ENCODE measurements around the gene MTMR2.
A peak's percentile ranks its signal among the peaks of the same experiment; 100 is the strongest.
"Not testable (repeated sequence)": the region's sequence is repeated elsewhere in the genome, so short reads cannot be mapped to it uniquely, and the experiment has no call there.

Gene MTMR2

DNA sequence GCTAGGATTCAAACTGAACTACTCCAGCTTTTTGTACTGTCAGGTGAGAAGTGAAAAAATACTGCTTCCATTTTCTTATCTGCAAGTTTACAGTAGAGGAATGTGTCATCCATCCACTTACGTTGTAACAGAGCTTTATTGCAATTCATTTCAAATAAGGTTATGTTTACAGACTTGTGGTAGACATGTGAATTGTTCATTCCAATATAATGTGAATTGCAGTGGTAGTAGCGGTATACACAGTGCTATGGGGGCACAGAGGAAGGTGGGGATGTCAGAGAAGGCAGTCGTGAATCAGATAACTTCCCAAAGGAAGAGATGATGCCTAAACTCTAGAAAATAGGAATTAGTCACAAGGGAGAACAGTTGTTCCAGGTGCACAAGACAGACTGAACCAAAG lies 91.1 kb downstream of the MTMR2 start:
- Histone ChIP-seq H3K27ac (ENCODE audit: insufficient read depth in 1 of 2, low read depth in 1 of 2, low read length in 2 of 2, poor library complexity in 1 of 2, severe bottlenecking in 2 of 2) (no peak overlapping the region), H3K9me3 (ENCODE audit: control extremely low read depth in 1 of 5, control insufficient read depth in 4 of 5, insufficient read depth in 2 of 5, low read depth in 1 of 5, low read length in 4 of 5) (no peaks in the 10 kb centered on the region), H3K4me1 (ENCODE audit: control extremely low read depth in 1 of 4, control insufficient read depth in 4 of 4, insufficient read depth in 4 of 4, low read length in 3 of 4) (no peaks in the 10 kb centered on the region), H3K27me3 (replicated peaks in 2 of 5; ENCODE audit: control insufficient read depth in 4 of 5, insufficient read depth in 5 of 5, low read length in 4 of 5) (no peaks in the 10 kb centered on the region), H3K4me3 (ENCODE audit: control insufficient read depth in 1 of 7, extremely low read depth in 1 of 7, insufficient read depth in 4 of 7, low read depth in 2 of 7, low read length in 6 of 7) (no peak overlapping the region), H3K36me3 (ENCODE audit: control insufficient read depth in 4 of 4, insufficient read depth in 4 of 4, low read length in 3 of 4) (peaks cover 18 to 79% (median 43%) of the 10 kb centered on the region in 4 experiments)
- ChIA-PET POLR2A (no interaction called here), CTCF (interaction anchor here (0.9 to 1.9 kb wide), 3 partner anchors 9 to 561 kb away, joined by 3 to 10 read pairs (median 4); partner anchors contain the start of gene MAML2)
- DNase-seq = no peak
- 95% methylated on average over 2 of the region's 3 CpGs for WGBS (ENCODE audit: insufficient coverage)

DNA sequence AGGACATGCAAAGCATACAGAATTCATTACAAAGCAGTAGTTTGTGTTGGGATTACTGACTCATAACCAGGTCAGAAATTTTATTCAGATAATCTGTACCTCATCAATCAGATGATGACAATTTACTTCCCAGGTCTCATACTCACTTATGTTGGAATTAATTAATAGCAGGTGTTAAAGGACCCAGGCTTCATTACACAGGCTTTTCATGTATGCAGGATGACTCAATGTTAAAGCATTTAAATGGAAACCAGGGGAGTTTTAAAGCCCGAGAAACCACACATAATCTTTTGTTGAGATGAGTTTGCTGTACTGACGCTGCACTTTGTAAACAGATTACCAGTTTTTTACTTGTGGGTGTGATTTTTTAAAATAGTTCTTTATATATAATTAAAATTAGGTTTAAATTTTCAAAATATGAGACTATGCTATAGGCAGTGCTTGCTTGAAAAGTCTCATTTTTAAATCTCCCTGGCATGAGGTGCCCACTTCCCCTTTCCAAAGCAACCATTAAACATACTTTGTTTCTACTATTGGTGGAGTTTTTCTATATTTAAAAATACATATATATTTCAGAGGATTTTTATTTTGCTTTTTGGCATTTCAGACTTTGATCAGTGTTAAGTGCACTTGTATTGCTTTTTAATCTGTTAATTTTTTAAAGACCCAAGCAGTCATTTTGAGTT lies 92.6 kb downstream of the MTMR2 start:
- H3K4me1 ChIP-seq (ENCODE audit: control extremely low read depth in 1 of 4, control insufficient read depth in 4 of 4, insufficient read depth in 4 of 4, low read length in 3 of 4) = no peaks in the 10 kb centered on the region
- CTCF ChIA-PET = no interaction called here
- H3K27ac ChIP-seq (ENCODE audit: insufficient read depth in 1 of 2, low read depth in 1 of 2, low read length in 2 of 2, poor library complexity in 1 of 2, severe bottlenecking in 2 of 2) = no peak overlapping the region
- POLR2A ChIA-PET = no interaction called here
- DNase-seq = peak in 2 of 3 donors; percentile 18 to 20
- H3K4me3 ChIP-seq (ENCODE audit: control insufficient read depth in 1 of 7, extremely low read depth in 1 of 7, insufficient read depth in 4 of 7, low read depth in 2 of 7, low read length in 6 of 7) = no peak overlapping the region
- 100% methylated on average over 1 of the region's 2 CpGs for WGBS (ENCODE audit: insufficient coverage)
- no peaks in the 10 kb centered on the region for H3K27me3 ChIP-seq (replicated peaks in 2 of 5; ENCODE audit: control insufficient read depth in 4 of 5, insufficient read depth in 5 of 5, low read length in 4 of 5)
- H3K36me3 ChIP-seq (ENCODE audit: control insufficient read depth in 4 of 4, insufficient read depth in 4 of 4, low read length in 3 of 4) = peaks cover 17 to 74% (median 42%) of the 10 kb centered on the region in 4 experiments
- no peaks in the 10 kb centered on the region for H3K9me3 ChIP-seq (ENCODE audit: control extremely low read depth in 1 of 5, control insufficient read depth in 4 of 5, insufficient read depth in 2 of 5, low read depth in 1 of 5, low read length in 4 of 5)

DNA sequence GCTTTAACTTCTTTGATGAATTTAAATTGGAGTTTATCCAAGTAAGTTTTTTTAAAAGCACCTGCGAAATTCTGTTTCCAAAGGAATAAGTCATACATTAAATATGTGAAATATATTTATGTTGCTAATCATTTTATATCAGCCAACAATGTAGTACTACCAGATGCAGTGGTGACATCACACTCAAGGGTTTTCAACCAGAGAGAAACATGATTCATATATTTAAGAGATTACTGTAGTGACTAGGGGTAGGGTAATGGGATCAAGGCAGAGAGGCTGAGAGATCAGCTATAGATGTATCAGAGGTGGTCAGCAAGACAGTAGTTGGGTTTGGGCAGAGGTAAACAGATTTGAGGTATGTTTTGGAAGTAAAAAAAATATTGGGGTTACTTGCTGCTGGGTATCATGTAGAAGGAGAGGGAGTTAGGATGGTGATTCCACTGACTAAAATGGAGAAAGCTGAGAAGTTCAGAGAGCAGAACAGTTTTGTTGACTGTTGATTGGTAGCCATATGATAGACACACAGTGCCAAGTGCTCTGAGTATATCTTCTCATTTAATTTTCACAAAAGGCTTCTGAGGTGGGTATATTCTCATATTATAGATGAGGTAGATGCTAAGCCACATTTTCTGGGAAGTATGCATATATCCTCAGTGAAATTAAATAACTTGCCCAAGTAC lies 94.2 kb downstream of the MTMR2 start:
- Histone ChIP-seq H3K27ac (ENCODE audit: insufficient read depth in 1 of 2, low read depth in 1 of 2, low read length in 2 of 2, poor library complexity in 1 of 2, severe bottlenecking in 2 of 2) (no peak overlapping the region), H3K36me3 (ENCODE audit: control insufficient read depth in 4 of 4, insufficient read depth in 4 of 4, low read length in 3 of 4) (peaks cover 12 to 66% (median 42%) of the 10 kb centered on the region in 4 experiments), H3K4me1 (ENCODE audit: control extremely low read depth in 1 of 4, control insufficient read depth in 4 of 4, insufficient read depth in 4 of 4, low read length in 3 of 4) (no peaks in the 10 kb centered on the region), H3K9me3 (ENCODE audit: control extremely low read depth in 1 of 5, control insufficient read depth in 4 of 5, insufficient read depth in 2 of 5, low read depth in 1 of 5, low read length in 4 of 5) (no peaks in the 10 kb centered on the region), H3K4me3 (ENCODE audit: control insufficient read depth in 1 of 7, extremely low read depth in 1 of 7, insufficient read depth in 4 of 7, low read depth in 2 of 7, low read length in 6 of 7) (no peak overlapping the region), H3K27me3 (replicated peaks in 2 of 5; ENCODE audit: control insufficient read depth in 4 of 5, insufficient read depth in 5 of 5, low read length in 4 of 5) (no peaks in the 10 kb centered on the region)
- no peak for DNase-seq
- POLR2A ChIA-PET = no interaction called here
- no CpG with 5 or more reads among the region's 1 CpG for WGBS (ENCODE audit: insufficient coverage)
- CTCF ChIA-PET = interaction anchor here (1.0 to 1.5 kb wide), 2 partner anchors 513 to 633 kb away, joined by 3 to 4 read pairs; partner anchors contain the start of gene MAML2

DNA sequence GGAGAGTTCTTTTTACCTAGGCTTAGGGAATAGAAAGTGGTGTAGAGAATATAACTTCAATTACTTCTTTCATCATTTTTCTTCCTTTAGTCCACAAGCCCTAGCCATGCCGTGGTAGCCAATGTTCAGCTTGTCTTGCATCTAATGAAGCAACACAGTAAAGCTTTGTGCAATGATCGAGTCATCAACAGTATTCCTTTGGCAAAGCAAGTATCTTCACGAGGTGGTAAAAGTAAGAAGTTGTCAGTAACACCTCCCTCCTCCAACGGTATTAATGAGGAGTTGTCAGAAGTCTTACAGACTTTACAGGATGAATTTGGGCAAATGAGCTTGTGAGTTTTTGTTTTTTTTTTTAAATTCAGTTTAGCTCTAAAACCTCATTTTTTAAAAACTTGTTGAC lies 96.2 kb downstream of the MTMR2 start:
- no peak for DNase-seq
- 94% methylated on average over 3 of the region's 4 CpGs for WGBS (ENCODE audit: insufficient coverage)
- H3K27me3 ChIP-seq (replicated peaks in 2 of 5; ENCODE audit: control insufficient read depth in 4 of 5, insufficient read depth in 5 of 5, low read length in 4 of 5) = no peaks in the 10 kb centered on the region
- H3K36me3 ChIP-seq (ENCODE audit: control insufficient read depth in 4 of 4, insufficient read depth in 4 of 4, low read length in 3 of 4) = peaks cover 7 to 57% (median 40%) of the 10 kb centered on the region in 4 experiments
- H3K9me3 ChIP-seq (ENCODE audit: control extremely low read depth in 1 of 5, control insufficient read depth in 4 of 5, insufficient read depth in 2 of 5, low read depth in 1 of 5, low read length in 4 of 5) = no peaks in the 10 kb centered on the region
- POLR2A ChIA-PET = no interaction called here
- H3K27ac ChIP-seq (ENCODE audit: insufficient read depth in 1 of 2, low read depth in 1 of 2, low read length in 2 of 2, poor library complexity in 1 of 2, severe bottlenecking in 2 of 2) = no peak overlapping the region
- CTCF ChIA-PET = interaction anchor here (0.6 to 1.5 kb wide), 4 partner anchors 8 to 658 kb away, joined by 3 read pairs; partner anchors contain the start of gene MAML2
- H3K4me3 ChIP-seq (ENCODE audit: control insufficient read depth in 1 of 7, extremely low read depth in 1 of 7, insufficient read depth in 4 of 7, low read depth in 2 of 7, low read length in 6 of 7) = no peak overlapping the region
- H3K4me1 ChIP-seq (ENCODE audit: control extremely low read depth in 1 of 4, control insufficient read depth in 4 of 4, insufficient read depth in 4 of 4, low read length in 3 of 4) = no peaks in the 10 kb centered on the region

DNA sequence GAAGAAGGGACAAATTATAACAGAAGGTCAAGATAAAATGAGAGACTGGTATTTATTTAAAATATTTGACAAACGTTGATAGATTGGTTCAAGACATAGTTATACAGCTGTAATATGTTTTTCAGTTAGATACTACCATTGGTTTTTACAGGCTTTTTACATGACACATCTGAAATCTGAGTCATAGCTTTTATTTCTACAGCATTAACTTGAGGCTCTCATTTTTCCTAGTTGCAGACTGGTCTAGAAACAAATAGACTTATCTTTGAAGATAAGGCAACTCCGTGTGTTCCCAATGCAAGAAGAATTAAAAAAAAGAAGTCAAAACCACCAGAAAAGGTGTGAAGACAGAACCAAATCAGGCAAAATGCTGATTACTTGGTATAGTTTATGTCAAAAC lies 102.3 kb downstream of the MTMR2 start:
- H3K27ac ChIP-seq (ENCODE audit: insufficient read depth in 1 of 2, low read depth in 1 of 2, low read length in 2 of 2, poor library complexity in 1 of 2, severe bottlenecking in 2 of 2) = no peak overlapping the region
- no peak for DNase-seq
- H3K4me3 ChIP-seq (ENCODE audit: control insufficient read depth in 1 of 7, extremely low read depth in 1 of 7, insufficient read depth in 4 of 7, low read depth in 2 of 7, low read length in 6 of 7) = no peak overlapping the region
- H3K4me1 ChIP-seq (ENCODE audit: control extremely low read depth in 1 of 4, control insufficient read depth in 4 of 4, insufficient read depth in 4 of 4, low read length in 3 of 4) = no peaks in the 10 kb centered on the region
- 100% methylated on average over 1 of the region's 2 CpGs for whole genome bisulfite sequencing (ENCODE audit: insufficient coverage)
- peaks cover 12 to 55% (median 37%) of the 10 kb centered on the region in 4 experiments for H3K36me3 ChIP-seq (ENCODE audit: control insufficient read depth in 4 of 4, insufficient read depth in 4 of 4, low read length in 3 of 4)
- H3K9me3 ChIP-seq (ENCODE audit: control extremely low read depth in 1 of 5, control insufficient read depth in 4 of 5, insufficient read depth in 2 of 5, low read depth in 1 of 5, low read length in 4 of 5) = no peaks in the 10 kb centered on the region
- ChIA-PET CTCF (interaction anchor here (1.4 to 1.6 kb wide), 2 partner anchors 8 to 14 kb away, joined by 3 to 6 read pairs; no protein-coding TSS in a partner anchor), POLR2A (no interaction called here)
- no peaks in the 10 kb centered on the region for H3K27me3 ChIP-seq (replicated peaks in 2 of 5; ENCODE audit: control insufficient read depth in 4 of 5, insufficient read depth in 5 of 5, low read length in 4 of 5)

DNA sequence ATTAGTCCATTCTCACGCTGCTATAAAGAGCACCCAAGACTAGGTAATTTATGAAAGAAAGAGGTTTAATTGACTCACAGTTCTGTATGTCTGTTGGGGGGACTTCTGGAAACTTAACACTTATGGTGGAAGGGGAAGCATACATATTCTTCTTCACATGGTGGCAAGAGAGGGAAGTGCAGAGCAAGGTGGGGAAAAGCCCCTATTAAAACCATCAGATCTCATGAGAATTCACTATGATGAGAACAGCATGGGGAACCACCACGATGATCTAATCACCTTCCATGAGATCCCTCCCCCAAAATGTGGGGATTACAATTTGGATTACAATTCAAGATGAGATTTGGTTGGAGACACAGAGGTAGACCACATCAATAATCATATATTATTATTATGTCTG lies 107.9 kb downstream of the MTMR2 start:
- DNase-seq = peak in 2 of 3 donors; percentile 32 to 43
- Histone ChIP-seq H3K4me3 (ENCODE audit: control insufficient read depth in 1 of 7, extremely low read depth in 1 of 7, insufficient read depth in 4 of 7, low read depth in 2 of 7, low read length in 6 of 7) (no peak overlapping the region), H3K4me1 (ENCODE audit: control extremely low read depth in 1 of 4, control insufficient read depth in 4 of 4, insufficient read depth in 4 of 4, low read length in 3 of 4) (no peaks in the 10 kb centered on the region), H3K27me3 (replicated peaks in 2 of 5; ENCODE audit: control insufficient read depth in 4 of 5, insufficient read depth in 5 of 5, low read length in 4 of 5) (no peaks in the 10 kb centered on the region), H3K36me3 (ENCODE audit: control insufficient read depth in 4 of 4, insufficient read depth in 4 of 4, low read length in 3 of 4) (peaks cover 10 to 44% (median 19%) of the 10 kb centered on the region in 4 experiments), H3K9me3 (ENCODE audit: control extremely low read depth in 1 of 5, control insufficient read depth in 4 of 5, insufficient read depth in 2 of 5, low read depth in 1 of 5, low read length in 4 of 5) (no peaks in the 10 kb centered on the region), H3K27ac (ENCODE audit: insufficient read depth in 1 of 2, low read depth in 1 of 2, low read length in 2 of 2, poor library complexity in 1 of 2, severe bottlenecking in 2 of 2) (no peak overlapping the region)
- WGBS (ENCODE audit: insufficient coverage) = no CpG with 5 or more reads among the region's 2 CpGs
- POLR2A ChIA-PET = no interaction called here
- CTCF ChIA-PET = no interaction called here

DNA sequence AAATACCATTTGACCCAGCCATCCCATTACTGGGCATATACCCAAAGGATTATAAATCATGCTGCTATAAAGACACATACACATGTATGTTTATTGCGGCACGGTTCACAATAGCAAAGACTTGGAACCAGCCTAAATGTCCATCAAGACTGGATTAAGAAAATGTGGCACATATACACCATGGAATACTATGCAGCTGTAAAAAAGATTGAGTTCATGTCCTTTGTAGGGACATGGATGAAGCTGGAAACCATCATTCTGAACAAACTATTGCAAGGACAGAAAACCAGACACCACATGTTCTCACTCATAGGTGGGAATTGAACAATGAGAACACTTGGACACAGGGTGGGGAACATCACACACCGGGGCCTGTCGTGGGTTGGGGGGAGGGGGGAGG lies 112.9 kb downstream of the MTMR2 start:
- not testable (repeated sequence) for H3K9me3 ChIP-seq (ENCODE audit: control extremely low read depth in 1 of 5, control insufficient read depth in 4 of 5, insufficient read depth in 2 of 5, low read depth in 1 of 5, low read length in 4 of 5)

More for the DNA sequence above, 112.9 kb downstream of the MTMR2 start:
- H3K4me3 ChIP-seq (ENCODE audit: control insufficient read depth in 1 of 7, extremely low read depth in 1 of 7, insufficient read depth in 4 of 7, low read depth in 2 of 7, low read length in 6 of 7); CTCF ChIA-PET; POLR2A ChIA-PET; H3K4me1 ChIP-seq (ENCODE audit: control extremely low read depth in 1 of 4, control insufficient read depth in 4 of 4, insufficient read depth in 4 of 4, low read length in 3 of 4); H3K27me3 ChIP-seq (replicated peaks in 2 of 5; ENCODE audit: control insufficient read depth in 4 of 5, insufficient read depth in 5 of 5, low read length in 4 of 5); DNase-seq; H3K27ac ChIP-seq (ENCODE audit: insufficient read depth in 1 of 2, low read depth in 1 of 2, low read length in 2 of 2, poor library complexity in 1 of 2, severe bottlenecking in 2 of 2): not testable (repeated sequence)
- 100% methylated on average over 2 of the region's 4 CpGs for WGBS (ENCODE audit: insufficient coverage)
- peaks cover 8 to 34% (median 18%) of the 10 kb centered on the region in 4 experiments for H3K36me3 ChIP-seq (ENCODE audit: control insufficient read depth in 4 of 4, insufficient read depth in 4 of 4, low read length in 3 of 4)
